NCI-H1048 (cell line): ENCODE results near the gene UPB1.
"Not testable (repeated sequence)": the region's sequence is repeated elsewhere in the genome, so short reads cannot be mapped to it uniquely, and the experiment has no call there.

Source experiments
- DNase-seq: peaks from one replicate; lab custom pipeline; 2025; lab: John Stamatoyannopoulos, UW

Gene UPB1

DNA sequence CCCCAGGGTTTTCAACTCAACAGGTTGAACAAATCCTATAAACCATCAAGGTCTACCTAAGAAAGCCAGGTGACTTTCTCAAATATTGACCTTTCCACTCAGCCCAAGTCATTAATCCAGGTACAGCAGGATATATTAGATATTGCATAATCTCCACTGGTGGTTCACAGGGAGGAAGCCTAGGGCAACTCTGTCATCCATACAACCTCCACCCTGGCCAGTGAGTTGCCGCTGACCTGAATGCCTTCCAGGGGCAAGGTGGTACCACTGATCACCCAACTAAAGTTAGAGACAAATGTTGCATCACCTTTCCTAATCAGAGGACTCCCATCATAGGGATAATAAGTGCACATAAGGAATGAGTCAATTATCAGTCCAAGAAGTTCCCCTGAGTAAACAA lies 36.9 kb downstream of the UPB1 start:
- no peak for DNase-seq

GRCh38 chr22:24535348-24535747 lies 40.2 kb downstream of the UPB1 start:
- no peak for DNase-seq

GRCh38 chr22:24536089-24536488 lies 41.0 kb downstream of the UPB1 start:
- DNase-seq, result no peak

GRCh38 chr22:24540470-24540869 lies 45.3 kb downstream of the UPB1 start:
- DNase-seq, result no peak

DNA sequence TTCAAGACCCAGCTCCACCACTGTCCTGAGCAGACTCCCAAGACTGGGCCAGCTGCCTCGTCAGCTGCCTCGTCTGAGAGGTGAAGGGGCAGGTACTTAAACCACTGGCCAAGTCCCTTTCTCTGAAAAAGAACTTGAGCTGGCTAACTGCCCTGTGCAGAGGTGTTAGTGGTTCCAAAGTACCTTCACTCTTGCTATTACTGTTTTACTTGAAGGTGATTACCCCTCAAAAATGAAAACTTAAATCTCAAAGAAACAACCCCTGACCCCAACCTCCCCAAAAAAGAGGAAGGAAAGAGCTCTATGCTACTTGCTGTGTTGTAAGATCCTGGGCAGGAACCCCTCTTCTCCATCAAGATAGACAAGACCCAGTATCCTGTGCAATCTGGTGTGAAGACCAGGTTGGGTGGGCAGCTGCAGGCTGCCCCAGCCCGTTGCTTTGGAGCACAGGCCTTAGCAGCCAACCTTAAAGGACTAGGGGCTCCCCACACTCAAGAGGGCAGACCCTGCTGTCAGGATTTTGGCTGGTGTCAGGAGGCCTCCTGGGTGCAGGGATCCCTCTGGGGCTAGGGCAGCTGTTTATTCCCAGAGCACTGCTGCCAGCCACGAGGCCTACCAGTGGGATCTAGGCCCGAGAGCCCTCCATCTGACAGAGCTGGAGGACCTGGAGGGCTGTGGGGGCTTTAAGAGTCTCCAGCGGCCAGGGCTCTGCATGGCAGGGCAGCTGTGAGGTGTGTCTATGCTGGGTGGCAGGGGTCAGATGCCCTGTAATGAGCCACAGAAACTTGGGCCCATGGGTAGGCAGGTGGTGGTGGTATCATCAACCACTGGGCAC lies 46.8 kb downstream of the UPB1 start:
- no peak for DNase-seq

DNA sequence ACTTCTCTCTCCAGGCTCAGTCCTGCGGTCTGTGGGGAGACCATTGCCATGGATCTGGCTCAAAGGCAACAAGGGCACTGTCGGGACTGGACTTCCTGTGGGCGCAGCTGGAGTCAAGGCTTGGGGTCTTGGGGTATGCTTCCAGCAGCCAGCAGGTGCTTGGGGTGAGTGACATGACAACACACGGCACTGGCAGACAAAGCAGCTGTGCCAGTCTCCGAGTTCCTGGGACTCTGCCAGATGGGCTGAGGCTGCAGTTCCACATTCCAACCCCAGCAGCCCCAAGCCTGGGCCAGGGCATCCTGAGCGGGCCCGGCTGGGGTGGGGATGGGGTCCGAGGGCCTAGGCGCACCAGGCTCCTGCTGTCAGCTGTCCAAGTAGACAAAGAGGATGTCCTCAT lies 47.5 kb downstream of the UPB1 start:
- no peak for DNase-seq

DNA sequence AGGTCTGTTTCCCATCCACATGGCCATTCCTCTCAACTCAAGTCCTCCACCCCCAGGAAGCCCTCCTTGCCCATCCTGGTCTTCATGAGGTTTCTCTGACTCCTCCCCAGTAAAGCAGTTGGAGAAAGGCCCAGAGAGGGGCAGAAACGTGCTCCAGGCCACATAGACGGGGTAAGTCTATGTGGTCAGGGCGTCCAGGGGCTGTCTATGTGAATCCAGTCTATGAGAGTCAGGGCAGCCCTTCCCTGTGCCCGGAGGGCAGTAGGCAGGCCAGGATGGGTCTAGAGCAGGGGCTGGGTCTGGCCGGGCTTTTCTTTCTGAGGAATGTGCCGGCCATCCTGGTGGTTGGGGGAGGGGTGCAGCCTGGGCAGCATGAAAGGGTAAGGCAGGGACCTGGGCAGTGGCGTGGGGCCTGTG lies 48.1 kb downstream of the UPB1 start:
- no peak for DNase-seq

GRCh38 chr22:24543679-24544243 lies 48.6 kb downstream of the UPB1 start:
- no peak for DNase-seq

GRCh38 chr22:24548812-24549211 lies 53.7 kb downstream of the UPB1 start:
- no peak for DNase-seq

DNA sequence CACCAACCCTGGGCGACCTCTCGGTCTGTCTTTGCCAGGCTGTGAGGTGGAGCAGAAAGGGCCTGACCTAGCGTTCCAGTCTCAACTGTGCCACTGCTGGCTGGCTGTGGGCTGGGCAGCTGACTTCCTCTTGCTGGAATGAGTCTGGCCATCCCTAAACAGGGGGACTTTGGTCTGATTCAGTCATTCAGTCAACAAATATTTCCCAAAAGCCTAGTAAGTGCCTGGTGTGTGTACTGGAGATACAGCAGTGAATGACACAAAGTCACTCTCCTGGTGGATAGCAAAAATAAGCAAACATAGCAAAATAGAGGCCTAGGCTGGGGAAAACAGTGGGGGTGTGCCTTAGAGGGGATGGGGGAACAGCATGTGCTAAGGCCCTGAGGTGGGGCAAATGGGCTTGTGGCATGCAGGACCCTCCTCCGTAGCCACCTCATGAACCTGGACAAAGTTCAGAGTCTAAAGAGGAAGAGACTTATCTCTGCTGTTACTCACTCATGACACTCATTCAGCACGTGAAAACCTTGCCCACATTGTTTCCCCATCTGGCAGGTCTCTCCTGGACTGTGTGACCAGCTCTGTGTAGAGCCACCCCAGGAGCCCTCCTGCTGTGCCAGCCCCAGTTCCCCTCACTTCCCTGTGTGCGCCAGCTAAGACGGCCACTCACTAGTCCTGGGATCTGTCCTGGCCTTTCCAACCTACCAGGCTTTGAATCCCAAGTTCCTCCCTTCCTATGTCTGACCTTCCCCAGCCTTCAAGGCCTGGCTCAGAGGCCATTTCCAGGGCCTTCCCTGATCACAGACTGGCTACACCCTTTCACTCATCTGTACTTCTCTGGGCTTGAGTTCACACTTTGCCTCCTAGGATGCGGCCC lies 55.1 kb downstream of the UPB1 start:
- no peak for DNase-seq

- DNase-seq, result no peak
Observed at GRCh38 chr22:24550902-24551435, 55.8 kb downstream of the UPB1 start.

GRCh38 chr22:24552503-24553286 lies 57.6 kb downstream of the UPB1 start:
- DNase-seq, result not testable (repeated sequence)

- DNase-seq, result no peak
Observed at GRCh38 chr22:24553597-24554312, 58.6 kb downstream of the UPB1 start.

DNA sequence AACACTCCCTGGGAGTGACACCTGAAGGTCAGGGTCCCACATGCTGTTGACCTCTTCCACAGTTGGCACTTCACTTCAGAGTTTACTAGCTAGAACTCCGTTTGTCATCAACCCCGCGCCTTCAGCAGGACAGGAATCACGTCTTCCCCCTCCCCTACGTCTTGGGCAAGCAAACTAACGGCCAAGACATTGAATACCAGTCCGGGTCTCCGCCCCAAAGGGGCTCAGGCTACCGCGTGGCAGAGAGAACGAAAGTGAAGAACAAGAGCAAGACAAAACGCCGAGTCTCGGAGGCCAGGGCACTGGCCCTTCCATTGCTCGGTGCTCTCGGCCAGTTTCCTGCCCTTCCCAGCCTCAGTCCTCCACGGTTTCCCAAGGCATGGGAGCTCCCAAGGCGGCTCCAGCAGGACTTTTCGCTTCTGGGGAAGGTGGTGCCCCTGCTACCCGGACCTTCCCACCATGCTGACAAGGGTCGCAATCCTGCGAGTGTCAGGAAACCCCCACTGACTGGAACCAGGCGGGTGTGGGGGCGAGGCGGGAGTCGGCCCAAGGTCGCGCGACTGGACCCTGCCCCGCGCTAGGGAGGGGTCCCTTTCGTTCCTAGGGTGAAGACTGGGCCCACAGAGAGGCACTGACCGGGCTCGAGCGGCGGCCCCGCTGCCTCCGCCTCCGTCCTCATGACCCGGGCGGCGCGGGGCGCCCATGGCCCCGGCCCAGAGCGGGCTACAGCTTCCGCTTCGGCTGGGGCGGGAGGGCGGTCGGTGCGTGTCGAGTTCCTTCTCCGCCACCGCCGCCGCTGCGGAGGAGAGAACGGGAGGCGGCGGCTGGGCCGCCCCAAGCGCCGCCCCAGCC lies 59.4 kb downstream of the UPB1 start, which contains the start of gene GUCD1:
GUCD1 (minus strand) TSS at position 826 of the 852 bp plus-strand sequence; CDS start at position 679, 147 bp downstream.
- DNase-seq, result no peak

DNA sequence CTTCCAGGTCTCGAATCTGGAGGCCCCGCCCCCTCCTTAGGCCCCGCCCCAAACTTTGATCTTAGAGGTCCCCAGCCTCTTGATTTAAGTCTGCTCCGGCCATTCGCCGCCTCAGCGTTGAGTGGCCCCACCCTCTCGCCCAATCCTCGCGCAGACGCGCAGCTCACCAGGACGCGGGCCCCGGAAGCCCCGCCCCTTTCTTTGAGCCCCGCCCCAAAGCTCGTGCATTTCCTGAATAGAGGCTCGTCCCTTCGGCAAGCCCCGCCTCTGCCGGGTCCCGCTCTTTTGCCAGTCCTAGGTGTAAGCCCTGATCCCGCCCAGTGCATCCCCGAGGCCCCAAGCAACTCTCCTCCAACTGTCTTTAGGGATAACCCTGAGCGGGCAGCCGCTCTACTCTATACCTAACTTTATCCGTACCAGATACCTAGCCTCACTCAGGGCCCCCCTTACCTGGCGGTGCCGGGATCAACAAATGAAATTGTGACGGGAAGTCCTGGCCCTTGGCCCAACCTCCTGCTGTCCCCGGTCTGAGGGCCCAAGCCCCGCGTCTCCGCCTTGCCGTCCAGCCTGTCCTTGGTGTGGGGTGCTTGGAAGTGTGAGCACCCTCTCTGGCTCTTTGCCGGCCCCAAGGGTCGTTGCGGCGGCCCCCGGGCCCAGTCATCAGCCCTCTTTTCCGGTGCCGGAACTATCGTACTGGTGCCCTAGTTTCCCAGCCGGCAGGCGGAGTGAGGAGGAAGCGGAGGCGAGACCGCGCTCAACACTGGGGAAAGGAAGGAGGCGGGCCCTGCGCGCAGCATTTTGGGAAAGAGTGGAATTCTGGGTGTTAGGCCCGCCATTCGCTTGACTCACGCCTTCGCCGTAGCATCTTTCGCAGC lies 60.3 kb downstream of the UPB1 start, which contains the start of gene SNRPD3:
SNRPD3 (plus strand) TSS at position 835 of the 875 bp plus-strand sequence. CDS start 1,676 bp downstream, outside the sequence.
- peak; percentile 94 for DNase-seq

DNA sequence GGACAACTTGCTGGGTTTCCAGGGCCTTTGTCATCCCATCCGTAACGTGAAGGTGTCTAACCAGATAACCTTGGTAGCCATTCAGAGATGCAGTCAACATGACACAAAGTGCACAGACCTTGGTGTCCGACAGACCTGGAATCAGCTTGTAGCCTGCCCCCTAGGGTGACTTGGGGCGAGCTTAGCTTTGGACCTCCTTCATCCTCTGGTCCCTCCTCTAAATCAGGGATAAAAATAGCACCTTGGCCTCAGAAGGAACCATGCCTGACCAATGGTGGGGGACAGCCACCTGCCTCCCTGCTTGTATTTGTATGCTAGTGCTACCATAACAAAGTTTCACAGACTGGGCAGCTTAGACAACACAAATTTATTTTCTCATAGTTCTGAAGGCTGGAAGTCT lies 64.3 kb downstream of the UPB1 start:
- DNase-seq, result no peak

DNA sequence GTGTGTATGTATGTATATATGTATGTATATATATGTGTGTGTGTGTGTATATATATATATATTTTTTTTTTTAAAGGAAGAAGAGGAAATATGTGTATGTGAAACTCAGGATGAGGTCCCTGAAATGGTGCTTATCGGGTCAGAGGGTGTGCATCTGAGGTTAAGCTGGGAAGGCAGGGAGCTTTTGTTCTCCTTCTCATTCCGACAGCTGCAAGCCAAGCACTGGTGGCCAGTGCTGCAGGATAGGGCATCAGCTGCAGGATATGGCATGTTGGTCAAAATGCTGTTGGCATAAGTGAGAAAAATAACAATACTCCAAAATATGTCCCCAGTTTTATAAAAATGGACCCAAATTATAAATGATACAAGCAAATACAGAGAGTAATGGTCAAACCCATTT lies 68.1 kb downstream of the UPB1 start:
- no peak for DNase-seq

DNA sequence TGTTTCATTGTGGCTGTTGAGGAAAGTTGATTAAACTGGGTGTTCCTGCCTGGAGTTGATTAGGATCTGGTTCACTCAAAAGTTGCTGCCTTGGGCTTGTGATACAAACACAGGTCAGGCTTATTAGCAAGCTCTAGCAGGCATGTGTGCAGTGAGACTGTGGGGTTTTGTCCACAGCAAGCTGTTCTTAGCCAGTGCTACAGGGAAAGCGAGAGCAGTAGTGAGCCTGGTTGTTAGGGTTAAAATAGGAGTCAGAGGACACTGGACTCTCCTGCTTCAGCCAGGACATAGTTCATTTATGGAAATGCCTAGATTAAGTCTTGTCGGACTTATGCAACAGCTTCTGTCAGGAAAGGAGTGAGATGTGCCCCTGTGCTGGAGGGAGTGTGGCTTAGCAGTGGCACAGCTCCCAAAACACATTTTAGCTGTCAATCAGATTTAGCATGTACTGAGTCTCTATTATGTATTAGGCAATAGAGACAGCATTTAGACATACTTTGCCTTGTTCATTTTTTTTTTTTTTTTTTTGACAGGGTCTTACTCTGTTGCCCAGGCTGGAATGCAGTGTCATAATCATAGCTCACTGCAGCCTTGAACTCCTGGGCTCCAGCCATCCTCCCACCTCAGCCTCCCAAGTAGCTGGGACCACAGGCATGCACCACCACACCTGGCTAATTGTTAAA lies 69.4 kb downstream of the UPB1 start:
- no peak for DNase-seq
